Loucy (cell line): ENCODE results near the gene POLA1.

Experiments used
- H2AFZ ChIP-seq: fragments of 200-600 bp; sonication (generic); 2 replicates; pipeline ENCODE4 v1.6.0; 2016; ENCODE audit warnings: antibody characterized with exemption, mild to moderate bottlenecking, low read length, moderate library complexity
- H3F3A ChIP-seq: fragments of 200-600 bp; 2 replicates; pipeline ENCODE4 v1.6.0; 2016; ENCODE audit warnings: antibody characterized with exemption, low read depth, mild to moderate bottlenecking
- H3K27me3 ChIP-seq: fragments of 200-600 bp; sonication (generic); 2 replicates; pipeline ENCODE4 v1.6.1; 2014; ENCODE audit warnings: low read length, mild to moderate bottlenecking; ENCODE audit not compliant: insufficient read depth, poor library complexity, severe bottlenecking
- H3K36me3 ChIP-seq: fragments of 200-600 bp; sonication (generic); 2 replicates; pipeline ENCODE4 v1.6.1; 2016; ENCODE audit warnings: low read length; ENCODE audit not compliant: insufficient read depth
- H3K4me1 ChIP-seq: fragments of 200-600 bp; sonication (generic); 2 replicates; pipeline ENCODE4 v1.5.1; 2014; ENCODE audit warnings: low read length, mild to moderate bottlenecking; ENCODE audit not compliant: insufficient read depth, poor library complexity, severe bottlenecking
- H3K4me2 ChIP-seq: fragments of 200-600 bp; sonication (generic); 2 replicates; pipeline ENCODE4 v1.6.0; 2014; ENCODE audit warnings: antibody characterized with exemption, low read length, low read depth, mild to moderate bottlenecking; ENCODE audit not compliant: poor library complexity, severe bottlenecking
- H3K4me3 ChIP-seq: fragments of 200-600 bp; sonication (generic); 2 replicates; pipeline ENCODE4 v1.5.1; 2014; ENCODE audit warnings: low read length, mild to moderate bottlenecking, mixed read lengths; ENCODE audit not compliant: poor library complexity, severe bottlenecking
- H3K79me2 ChIP-seq: fragments of 200-600 bp; sonication (generic); 2 replicates; pipeline ENCODE4 v1.6.1; 2014; ENCODE audit warnings: low read length; ENCODE audit not compliant: insufficient read depth
- H3K9ac ChIP-seq: fragments of 200-600 bp; sonication (generic); 2 replicates; pipeline ENCODE4 v1.6.0; 2014; ENCODE audit warnings: mild to moderate bottlenecking, low read depth, low read length, moderate library complexity; ENCODE audit not compliant: poor library complexity, severe bottlenecking
- H3K9me2 ChIP-seq: fragments of 200-600 bp; sonication (generic); replicated peaks from 2 replicates; pipeline ENCODE4 v1.6.1; 2016; ENCODE audit warnings: low read depth, low read length, mixed read lengths
- H3K9me3 ChIP-seq: fragments of 200-600 bp; sonication (generic); 2 replicates; pipeline ENCODE4 v1.6.1; 2014; ENCODE audit warnings: mild to moderate bottlenecking, antibody characterized with exemption, low read length, low read depth; ENCODE audit not compliant: insufficient read depth
- H4K20me1 ChIP-seq: fragments of 200-600 bp; sonication (generic); 2 replicates; pipeline ENCODE4 v1.6.0; 2014; ENCODE audit warnings: antibody characterized with exemption, low read length, mild to moderate bottlenecking; ENCODE audit not compliant: insufficient read depth, poor library complexity, severe bottlenecking
- CTCF ChIP-seq: fragments of 200-600 bp; sonication (generic); conservative IDR thresholded peaks from 2 replicates; pipeline ENCODE4 v1.5.1; 2014; ENCODE audit warnings: mild to moderate bottlenecking, antibody characterized with exemption, low read length
- EZH2phosphoT487 ChIP-seq: fragments of 200-600 bp; IDR thresholded peaks from 2 replicates; pipeline ENCODE4 v1.6.1; 2018; ENCODE audit warnings: antibody characterized with exemption, mild to moderate bottlenecking, moderate library complexity, borderline replicate concordance

The POLA1 gene

GRCh38 chrX:25005034-25005381, 311.3 kb downstream of the POLA1 start:
- Histone ChIP-seq H3K4me3 (no peak overlapping the region), H3K4me2 (no peak overlapping the region), H3K9me2 (no peaks in the 10 kb centered on the region), H3K36me3 (no peaks in the 10 kb centered on the region), H3K27me3 (no peaks in the 10 kb centered on the region), H3K4me1 (no peaks in the 10 kb centered on the region), H3K79me2 (no peaks in the 10 kb centered on the region), H3K9ac (no peak overlapping the region), H4K20me1 (no peaks in the 10 kb centered on the region), H3K9me3 (no peaks in the 10 kb centered on the region), H2AFZ (no peak overlapping the region), H3F3A (no peaks in the 10 kb centered on the region)
- no peak for TF ChIP-seq EZH2phosphoT487
- TF ChIP-seq CTCF = no peak

GRCh38 chrX:25005382-25006185, 311.9 kb downstream of the POLA1 start:
- Histone ChIP-seq H2AFZ (no peak overlapping the region), H4K20me1 (no peaks in the 10 kb centered on the region), H3K79me2 (no peaks in the 10 kb centered on the region), H3K9ac (no peak overlapping the region), H3F3A (no peaks in the 10 kb centered on the region), H3K9me3 (no peaks in the 10 kb centered on the region), H3K27me3 (no peaks in the 10 kb centered on the region), H3K4me2 (no peak overlapping the region), H3K4me1 (no peaks in the 10 kb centered on the region), H3K36me3 (no peaks in the 10 kb centered on the region), H3K9me2 (no peaks in the 10 kb centered on the region), H3K4me3 (no peak overlapping the region)
- no peak for TF ChIP-seq CTCF
- no peak for TF ChIP-seq EZH2phosphoT487

- no peaks in the 10 kb centered on the region for H3K79me2 ChIP-seq
- H3K36me3 ChIP-seq = no peaks in the 10 kb centered on the region
- no peaks in the 10 kb centered on the region for H3K4me1 ChIP-seq
- H3K9me3 ChIP-seq = no peaks in the 10 kb centered on the region
- no peak overlapping the region for H2AFZ ChIP-seq
- H4K20me1 ChIP-seq = no peaks in the 10 kb centered on the region
- H3K9me2 ChIP-seq = no peaks in the 10 kb centered on the region
- H3K4me2 ChIP-seq = no peak overlapping the region
- no peak overlapping the region for H3K4me3 ChIP-seq
- H3K9ac ChIP-seq = no peak overlapping the region
- H3F3A ChIP-seq = no peaks in the 10 kb centered on the region
- H3K27me3 ChIP-seq = no peaks in the 10 kb centered on the region
- TF ChIP-seq CTCF (no peak), EZH2phosphoT487 (no peak)
Measured at GRCh38 chrX:25006586-25007058, 312.9 kb downstream of the POLA1 start.
